Measurements from ENCODE around the gene OXCT1.

DNA sequence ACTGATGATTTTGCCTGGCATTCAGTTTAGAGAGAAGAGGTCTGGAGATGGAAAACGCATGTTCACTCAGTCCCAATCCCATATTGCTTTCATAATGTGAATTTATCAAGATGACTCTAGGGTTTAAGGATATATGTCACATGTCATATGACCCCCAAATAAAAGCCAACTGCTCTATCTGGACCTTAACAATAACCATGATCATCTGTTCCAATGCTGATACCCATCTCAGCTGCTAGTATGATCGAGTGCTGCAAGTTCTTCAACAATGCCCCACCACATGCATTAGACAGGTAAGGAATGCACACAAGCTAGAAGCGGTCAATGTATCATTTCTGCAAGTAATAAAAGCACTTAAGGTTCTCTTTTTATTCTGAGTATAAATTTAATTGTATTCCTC, 91.8 kb downstream of the OXCT1 start:
- no peak for TF ChIP-seq SIN3A (conservative IDR thresholded peaks at IDR 0.05 in 1 of 2, IDR thresholded peaks at IDR 0.05 in 1 of 2; ENCODE audit: low read depth in 1 of 2, low read length in 2 of 2)
- no peak for TF ChIP-seq ASH2L (IDR thresholded peaks at IDR 0.05; ENCODE audit: low read length)
- TF ChIP-seq, protein P1, sequence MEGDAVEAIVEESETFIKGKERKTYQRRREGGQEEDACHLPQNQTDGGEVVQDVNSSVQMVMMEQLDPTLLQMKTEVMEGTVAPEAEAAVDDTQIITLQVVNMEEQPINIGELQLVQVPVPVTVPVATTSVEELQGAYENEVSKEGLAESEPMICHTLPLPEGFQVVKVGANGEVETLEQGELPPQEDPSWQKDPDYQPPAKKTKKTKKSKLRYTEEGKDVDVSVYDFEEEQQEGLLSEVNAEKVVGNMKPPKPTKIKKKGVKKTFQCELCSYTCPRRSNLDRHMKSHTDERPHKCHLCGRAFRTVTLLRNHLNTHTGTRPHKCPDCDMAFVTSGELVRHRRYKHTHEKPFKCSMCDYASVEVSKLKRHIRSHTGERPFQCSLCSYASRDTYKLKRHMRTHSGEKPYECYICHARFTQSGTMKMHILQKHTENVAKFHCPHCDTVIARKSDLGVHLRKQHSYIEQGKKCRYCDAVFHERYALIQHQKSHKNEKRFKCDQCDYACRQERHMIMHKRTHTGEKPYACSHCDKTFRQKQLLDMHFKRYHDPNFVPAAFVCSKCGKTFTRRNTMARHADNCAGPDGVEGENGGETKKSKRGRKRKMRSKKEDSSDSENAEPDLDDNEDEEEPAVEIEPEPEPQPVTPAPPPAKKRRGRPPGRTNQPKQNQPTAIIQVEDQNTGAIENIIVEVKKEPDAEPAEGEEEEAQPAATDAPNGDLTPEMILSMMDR (IDR thresholded peaks at IDR 0.05; ENCODE audit: control extremely low read depth in 1 of 3, insufficient read depth in 1 of 3, low read depth in 1 of 3, low read length in 3 of 3) = no peak
- TF ChIP-seq CREB1 (IDR thresholded peaks at IDR 0.05) = no peak
- no peak for TF ChIP-seq TAF1 (IDR thresholded peaks at IDR 0.05; ENCODE audit: low read depth, low read length)
- TF ChIP-seq KDM4A (IDR thresholded peaks at IDR 0.05; ENCODE audit: low read depth, low read length, severe bottlenecking) = no peak
- no peak for TF ChIP-seq EP300 (IDR thresholded peaks at IDR 0.05; ENCODE audit: borderline replicate concordance in 1 of 2, low read depth in 2 of 2, low read length in 2 of 2)
- no peak for TF ChIP-seq CHD1 (IDR thresholded peaks at IDR 0.05; ENCODE audit: low read depth, low read length)
- no peak for TF ChIP-seq RFX5 (IDR thresholded peaks at IDR 0.05; ENCODE audit: borderline replicate concordance, low read depth, low read length)

Data from H1 (cell line).